Type B pancreatic cell (in vitro differentiated cells): Measurements from ENCODE around the gene ERMN. TPM values are rescaled to one million over a fixed set of nuclear protein-coding genes. Genes with fewer than 3 reads are reported as not detected.

Experiments
- DNase-seq: peaks from one replicate; pipeline ENCODE4 v3.0.0; 2021; ENCODE audit warnings: mixed read lengths; ENCODE audit not compliant: unreplicated experiment; ENCODE audit errors: extremely low spot score
- H3K27ac Mint-ChIP-seq: 2 replicates; pipeline ENCODE4 v1.8.0; 2021; ENCODE audit warnings: mild to moderate bottlenecking, mixed read lengths
- H3K27me3 Mint-ChIP-seq: 2 replicates; pipeline ENCODE4 v1.8.0; 2021; ENCODE audit warnings: mixed read lengths
- H3K36me3 Mint-ChIP-seq: 2 replicates; pipeline ENCODE4 v1.8.0; 2021; ENCODE audit warnings: mixed read lengths
- H3K4me1 Mint-ChIP-seq: one replicate; pipeline ENCODE4 v1.8.0; 2021; ENCODE audit warnings: mixed read lengths; ENCODE audit not compliant: unreplicated experiment
- H3K4me3 Mint-ChIP-seq: 2 replicates; pipeline ENCODE4 v1.8.0; 2021; ENCODE audit warnings: mild to moderate bottlenecking, mixed read lengths
- H3K9me3 Mint-ChIP-seq: 2 replicates; pipeline ENCODE4 v1.8.0; 2021; ENCODE audit warnings: mixed read lengths
- total RNA-seq: library from RNA; stranded (reverse); gene quantifications from 2 replicates; pipeline ENCODE4 v1.2.1, GENCODE V29; 2021; ENCODE audit warnings: low replicate concordance
- TF ChIP-seq, protein P1 (sequence below): fragments of 200-600 bp; sonication (generic); conservative IDR thresholded peaks from 2 replicates; pipeline ENCODE4 v1.5.0; 2021; ENCODE audit warnings: antibody characterized with exemption, mild to moderate bottlenecking

Gene ERMN
- total RNA-seq, 1 donor from 2014 or later, result 1.6 TPM

- H3K27me3 Mint-ChIP-seq, result peaks cover 7% of the 10 kb centered on the region
- H3K4me1 Mint-ChIP-seq, result no peaks in the 10 kb centered on the region
- TF ChIP-seq, protein P1, sequence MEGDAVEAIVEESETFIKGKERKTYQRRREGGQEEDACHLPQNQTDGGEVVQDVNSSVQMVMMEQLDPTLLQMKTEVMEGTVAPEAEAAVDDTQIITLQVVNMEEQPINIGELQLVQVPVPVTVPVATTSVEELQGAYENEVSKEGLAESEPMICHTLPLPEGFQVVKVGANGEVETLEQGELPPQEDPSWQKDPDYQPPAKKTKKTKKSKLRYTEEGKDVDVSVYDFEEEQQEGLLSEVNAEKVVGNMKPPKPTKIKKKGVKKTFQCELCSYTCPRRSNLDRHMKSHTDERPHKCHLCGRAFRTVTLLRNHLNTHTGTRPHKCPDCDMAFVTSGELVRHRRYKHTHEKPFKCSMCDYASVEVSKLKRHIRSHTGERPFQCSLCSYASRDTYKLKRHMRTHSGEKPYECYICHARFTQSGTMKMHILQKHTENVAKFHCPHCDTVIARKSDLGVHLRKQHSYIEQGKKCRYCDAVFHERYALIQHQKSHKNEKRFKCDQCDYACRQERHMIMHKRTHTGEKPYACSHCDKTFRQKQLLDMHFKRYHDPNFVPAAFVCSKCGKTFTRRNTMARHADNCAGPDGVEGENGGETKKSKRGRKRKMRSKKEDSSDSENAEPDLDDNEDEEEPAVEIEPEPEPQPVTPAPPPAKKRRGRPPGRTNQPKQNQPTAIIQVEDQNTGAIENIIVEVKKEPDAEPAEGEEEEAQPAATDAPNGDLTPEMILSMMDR, result peak; percentile 89
- DNase-seq, result peak; percentile 74
- H3K9me3 Mint-ChIP-seq, result no peaks in the 10 kb centered on the region
- H3K27ac Mint-ChIP-seq, result no peak overlapping the region
- no peaks in the 10 kb centered on the region for H3K36me3 Mint-ChIP-seq
- H3K4me3 Mint-ChIP-seq, result no peak overlapping the region
Observed at GRCh38 chr2:157327621-157328500, 2.2 kb upstream of the ERMN start.

DNA sequence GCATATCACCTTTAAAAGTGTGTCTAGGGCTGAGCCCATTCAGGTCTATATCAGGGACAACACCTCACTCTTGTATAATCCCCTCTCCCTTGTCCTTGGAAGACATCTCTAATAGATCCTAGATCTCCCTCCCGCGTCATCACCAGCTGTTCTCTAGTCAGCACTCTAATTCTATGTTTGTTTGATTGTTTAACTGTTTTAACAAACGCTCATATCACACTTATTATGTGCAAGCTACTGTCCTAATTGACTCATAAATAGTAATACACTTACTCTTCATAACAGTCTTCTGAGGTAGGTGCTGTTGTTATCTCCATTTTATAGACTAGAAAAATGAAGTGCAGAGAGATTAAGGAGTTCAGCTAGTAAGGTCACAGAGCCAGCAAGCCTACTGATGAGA lies 1.6 kb upstream of the ERMN start:
- TF ChIP-seq, protein P1, result no peak
- peaks cover 7% of the 10 kb centered on the region for H3K27me3 Mint-ChIP-seq
- no peak overlapping the region for H3K4me3 Mint-ChIP-seq
- no peaks in the 10 kb centered on the region for H3K9me3 Mint-ChIP-seq
- no peaks in the 10 kb centered on the region for H3K4me1 Mint-ChIP-seq
- no peak for DNase-seq
- H3K27ac Mint-ChIP-seq, result no peak overlapping the region
- no peaks in the 10 kb centered on the region for H3K36me3 Mint-ChIP-seq

- peaks cover 7% of the 10 kb centered on the region for H3K27me3 Mint-ChIP-seq
- H3K27ac Mint-ChIP-seq, result no peak overlapping the region
- no peaks in the 10 kb centered on the region for H3K4me1 Mint-ChIP-seq
- H3K4me3 Mint-ChIP-seq, result no peak overlapping the region
- no peak for DNase-seq
- no peaks in the 10 kb centered on the region for H3K9me3 Mint-ChIP-seq
- TF ChIP-seq, protein P1, result no peak
- H3K36me3 Mint-ChIP-seq, result no peaks in the 10 kb centered on the region
Observed at GRCh38 chr2:157326698-157327097, 1.1 kb upstream of the ERMN start.

DNA sequence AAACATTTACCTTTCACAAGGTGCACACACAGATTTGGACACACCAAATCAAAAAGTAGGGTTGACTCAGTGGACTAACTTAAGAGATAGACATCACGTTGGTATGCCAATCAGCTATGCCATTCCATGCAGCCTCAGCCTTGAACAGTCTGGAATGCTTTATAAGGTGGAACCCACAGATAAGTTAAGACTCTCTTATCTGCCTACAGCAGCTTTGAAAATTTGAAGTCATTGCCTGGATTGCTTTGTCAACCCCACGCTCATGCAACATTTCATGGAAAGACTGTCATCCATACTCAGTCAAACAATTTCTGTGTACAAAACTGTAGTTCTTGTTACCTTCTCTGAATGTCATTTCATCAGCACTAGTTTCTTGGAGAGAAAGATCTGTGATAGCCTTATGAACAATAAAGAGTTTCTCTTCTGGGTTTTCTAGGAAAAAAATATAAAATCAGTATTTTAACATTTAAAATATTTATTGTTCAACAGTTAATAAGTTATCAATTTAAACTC lies 1.2 kb downstream of the ERMN start:
- H3K27me3 Mint-ChIP-seq, result peaks cover 7% of the 10 kb centered on the region
- no peaks in the 10 kb centered on the region for H3K9me3 Mint-ChIP-seq
- no peak overlapping the region for H3K27ac Mint-ChIP-seq
- H3K4me3 Mint-ChIP-seq, result no peak overlapping the region
- no peaks in the 10 kb centered on the region for H3K4me1 Mint-ChIP-seq
- DNase-seq, result no peak
- no peaks in the 10 kb centered on the region for H3K36me3 Mint-ChIP-seq
- TF ChIP-seq, protein P1, result no peak

GRCh38 chr2:157322432-157322831 lies 3.2 kb downstream of the ERMN start:
- no peak overlapping the region for H3K4me3 Mint-ChIP-seq
- peaks cover 6% of the 10 kb centered on the region for H3K27me3 Mint-ChIP-seq
- no peaks in the 10 kb centered on the region for H3K36me3 Mint-ChIP-seq

More at GRCh38 chr2:157322432-157322831, 3.2 kb downstream of the ERMN start:
- no peak overlapping the region for H3K27ac Mint-ChIP-seq
- no peaks in the 10 kb centered on the region for H3K4me1 Mint-ChIP-seq
- TF ChIP-seq, protein P1, result no peak
- no peaks in the 10 kb centered on the region for H3K9me3 Mint-ChIP-seq
- DNase-seq, result no peak
